ENCODE results near the gene ATAT1. TPM values are rescaled to one million over a fixed set of nuclear protein-coding genes. Genes with fewer than 3 reads are reported as not detected.
A peak's percentile ranks its signal among the peaks of the same experiment; 100 is the strongest.
"Not testable (repeated sequence)": the region's sequence is repeated elsewhere in the genome, so short reads cannot be mapped to it uniquely, and the experiment has no call there.

The ATAT1 gene
- total RNA-seq, 2 donors from 2014 or later, result 5.2 to 7.2 TPM

DNA sequence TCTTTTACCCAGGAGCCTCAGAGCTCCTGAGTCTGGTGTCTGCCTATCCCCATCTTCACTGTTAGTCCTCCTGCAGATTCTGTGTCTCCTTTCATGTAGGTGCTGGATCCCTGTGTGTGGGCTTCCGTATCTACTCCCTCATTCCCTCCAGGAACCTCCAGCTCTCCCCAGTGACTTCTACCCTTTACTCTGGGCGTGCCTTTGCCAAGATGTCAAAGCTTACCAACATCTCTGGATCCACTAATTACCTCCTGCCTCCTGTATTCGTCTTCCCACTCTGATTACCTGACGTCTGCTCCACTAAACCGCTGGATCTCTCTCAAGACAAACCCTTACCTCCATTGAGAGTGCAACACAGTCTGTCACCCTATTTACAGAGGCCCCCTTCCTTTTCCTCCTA lies 18.1 kb downstream of the ATAT1 start:
- no peak for DNase-seq (ENCODE audit: low spot score)
- intact Hi-C loops (cut with DNase I), result no loop called here

DNA sequence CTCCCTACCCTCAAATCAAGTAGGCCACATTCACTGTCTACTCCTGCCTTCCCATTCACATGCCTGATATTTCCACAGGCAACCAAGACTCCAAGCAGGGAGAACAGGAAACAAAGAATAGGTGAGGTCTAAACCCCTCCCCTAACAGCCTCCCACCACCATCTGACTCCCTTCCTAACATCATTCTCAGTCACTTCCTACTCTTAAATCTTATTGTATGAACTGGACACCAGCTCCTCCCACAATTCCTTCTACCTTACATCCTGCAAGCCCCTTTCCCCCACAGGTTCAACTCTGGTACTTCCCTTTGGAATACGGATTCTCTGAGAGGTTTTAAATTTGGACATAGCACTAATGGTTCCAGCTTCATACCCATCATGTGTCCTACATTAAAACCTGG lies 19.3 kb downstream of the ATAT1 start:
- intact Hi-C loops (cut with DNase I), result no loop called here
- no peak for DNase-seq (ENCODE audit: low spot score)

GRCh38 chr6:30646450-30647241 lies 20.0 kb downstream of the ATAT1 start, which contains the start of gene C6orf136:
Gene C6orf136, plus strand, starts transcription at chr6:30647133. Its CDS starts 99 bp downstream, at chr6:30647232.
- intact Hi-C loops (cut with DNase I), result no loop called here
- DNase-seq (ENCODE audit: low spot score), result peak; percentile 98

DNA sequence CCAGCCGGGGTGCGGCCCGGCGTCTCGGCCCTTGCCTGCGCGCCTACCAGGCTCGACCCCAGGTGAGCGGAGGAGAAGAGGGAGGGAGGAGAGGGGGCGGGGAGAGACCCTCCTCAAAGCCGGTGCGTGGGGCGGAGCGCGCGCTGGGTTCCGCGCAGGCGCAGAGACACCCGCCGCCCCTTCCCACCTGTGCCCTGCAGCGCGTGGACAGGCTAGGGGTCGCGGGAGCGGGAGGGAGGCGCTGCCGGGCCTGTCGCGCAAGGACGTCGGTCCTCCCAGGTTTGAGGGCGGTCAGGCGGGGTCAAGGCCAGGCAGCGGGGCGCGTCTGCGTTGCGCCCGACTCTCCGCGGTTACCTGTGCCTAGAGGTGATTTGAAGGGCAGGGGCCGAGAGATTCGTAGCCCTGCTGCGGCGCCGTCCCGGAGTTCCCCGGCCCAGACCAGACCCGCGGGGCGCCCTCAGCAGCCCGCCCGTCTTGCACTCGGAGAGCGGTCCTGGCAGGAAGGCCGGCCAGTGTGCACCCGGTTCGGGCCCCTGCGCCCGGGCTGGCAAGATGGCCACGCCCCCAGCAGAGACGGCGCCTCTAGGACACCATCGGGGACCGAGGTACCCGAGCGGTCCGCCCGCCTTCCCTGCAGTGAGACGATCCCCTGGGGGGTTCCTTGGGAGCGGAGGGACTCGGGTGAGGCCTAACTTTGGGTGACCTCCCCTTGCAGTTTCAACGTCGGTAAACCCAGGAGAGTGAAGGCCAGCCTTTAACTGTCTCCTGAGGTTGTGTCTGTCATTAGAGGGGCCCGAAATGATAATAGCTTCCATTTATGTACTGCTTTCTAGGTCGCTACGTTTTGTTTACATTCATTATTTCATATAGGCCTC lies 20.8 kb downstream of the ATAT1 start:
- intact Hi-C loops (cut with DNase I), result no loop called here
- peak; percentile 92 for DNase-seq (ENCODE audit: low spot score)

DNA sequence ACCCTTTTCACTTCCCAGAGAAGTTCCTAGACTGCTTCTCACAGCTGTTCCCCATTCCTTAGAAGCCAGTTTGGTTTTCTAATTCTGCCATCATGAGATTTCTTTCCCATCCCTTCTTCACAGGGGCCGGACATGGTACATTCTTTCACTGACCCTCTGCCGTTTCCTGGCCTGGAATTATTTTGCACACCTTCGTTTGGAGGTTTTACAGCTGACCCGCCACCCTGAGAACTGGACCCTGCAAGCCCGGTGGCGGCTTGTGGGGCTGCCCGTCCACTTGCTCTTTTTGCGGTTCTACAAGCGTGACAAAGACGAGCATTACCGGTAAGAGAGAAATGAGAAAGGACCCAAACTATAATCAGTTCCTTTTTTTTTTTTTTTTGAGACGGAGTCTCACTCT lies 24.5 kb downstream of the ATAT1 start:
- DNase-seq (ENCODE audit: low spot score), result no peak
- intact Hi-C loops (cut with DNase I), result no loop called here

DNA sequence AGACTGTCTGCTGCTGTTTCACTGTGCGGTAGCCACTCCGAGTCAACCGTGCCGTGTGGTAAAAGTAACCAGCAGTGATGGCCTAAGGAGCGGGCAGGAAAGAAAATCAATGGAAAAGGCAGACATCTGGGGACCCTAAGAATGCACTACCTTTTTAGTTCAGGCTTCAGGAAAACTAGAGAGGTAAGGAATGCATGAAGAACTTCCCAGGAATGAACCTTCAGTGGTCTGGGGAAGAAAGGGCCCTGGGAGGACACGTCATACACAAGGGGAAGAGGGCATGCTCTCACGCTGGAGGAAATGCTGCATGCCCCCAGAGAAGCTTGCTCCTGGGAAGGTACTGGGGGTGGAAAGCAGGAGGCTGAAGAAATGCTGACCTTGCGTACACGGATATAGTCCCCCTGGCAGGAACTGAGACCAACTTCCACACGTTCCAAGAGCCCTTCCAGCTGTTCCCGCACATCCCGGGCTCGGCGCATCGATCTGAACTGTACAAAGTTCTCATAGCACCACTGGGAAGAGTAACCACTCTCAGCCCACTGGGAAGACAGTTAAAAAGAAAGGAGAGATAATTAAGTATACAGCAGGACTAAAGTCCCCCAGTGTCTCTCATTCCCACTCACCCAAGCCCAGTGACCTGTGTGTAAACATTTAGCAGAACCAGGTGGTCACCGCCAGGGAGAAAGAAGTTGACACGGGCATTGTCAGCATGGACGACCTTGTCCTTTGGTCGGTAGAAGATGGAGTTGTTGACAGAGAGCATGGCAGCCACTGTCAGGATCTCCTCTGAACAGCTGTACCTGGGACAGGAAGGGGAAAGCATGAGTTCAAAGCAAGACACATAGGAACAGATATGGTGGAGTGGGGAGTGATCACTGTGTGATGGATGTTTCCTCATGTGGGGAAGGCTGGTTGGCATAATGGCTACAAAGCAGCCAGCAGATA lies 28.4 kb downstream of the ATAT1 start:
- intact Hi-C loops (cut with DNase I), result no loop called here
- no peak for DNase-seq (ENCODE audit: low spot score)

DNA sequence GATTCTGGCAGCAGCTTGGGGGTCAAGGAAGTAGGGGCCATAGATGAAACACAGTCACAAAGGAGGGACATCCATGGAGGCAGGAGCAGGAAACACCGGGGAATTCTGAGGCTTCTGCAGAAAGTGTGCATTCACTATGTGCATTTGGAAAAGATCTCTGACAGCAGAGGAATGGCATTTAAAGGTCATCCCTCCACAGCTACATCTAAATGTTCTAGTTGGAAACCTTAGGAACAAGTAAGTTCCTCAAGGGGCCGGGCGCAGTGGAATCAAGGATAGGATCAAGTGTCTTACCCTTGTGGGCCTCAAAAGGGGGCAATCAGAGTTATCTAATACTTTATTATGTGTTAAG lies 29.0 kb downstream of the ATAT1 start:
- intact Hi-C loops (cut with DNase I), result no loop called here
- DNase-seq (ENCODE audit: low spot score), result no peak

- intact Hi-C loops (cut with DNase I), result no loop called here
- DNase-seq (ENCODE audit: low spot score), result no peak
Observed at GRCh38 chr6:30656513-30656912, 29.8 kb downstream of the ATAT1 start.

DNA sequence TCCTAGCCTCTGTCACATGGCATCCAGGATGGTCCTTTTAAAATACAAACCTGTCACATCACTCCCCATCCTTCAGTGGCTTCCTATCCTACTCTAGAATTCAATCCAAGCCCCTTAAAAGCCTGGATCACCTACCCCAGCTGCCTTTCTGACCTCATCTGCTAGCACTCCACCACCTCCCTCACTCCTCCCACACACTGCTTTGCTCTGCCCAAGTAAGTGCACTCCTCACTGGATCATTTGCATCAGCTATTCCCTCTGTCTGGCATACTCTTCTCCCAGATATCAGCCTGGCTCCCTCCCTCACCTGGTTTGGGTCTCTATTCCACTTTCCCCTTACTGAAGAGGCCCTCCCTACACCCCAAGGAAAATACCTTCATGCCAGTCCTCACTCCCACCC lies 30.8 kb downstream of the ATAT1 start:
- DNase-seq (ENCODE audit: low spot score), result no peak

DNA sequence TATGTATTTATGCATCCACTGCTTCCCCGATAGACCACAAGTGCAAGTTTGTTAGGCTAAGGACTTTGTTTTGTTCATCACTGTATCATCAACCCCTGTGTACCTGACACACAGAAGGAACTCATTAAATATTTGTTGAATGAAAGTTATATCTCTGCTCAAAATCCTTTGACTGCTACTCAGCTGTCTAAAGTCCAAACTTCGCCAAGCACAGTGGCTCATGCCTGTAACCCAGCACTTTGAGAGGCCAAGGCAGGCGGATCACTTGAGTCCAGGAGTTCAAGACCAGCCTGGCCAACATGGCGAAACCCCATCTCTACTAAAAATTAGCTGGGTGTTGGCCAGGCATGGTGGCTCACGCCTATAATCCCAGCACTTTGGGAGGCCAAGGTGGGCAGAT lies 31.2 kb downstream of the ATAT1 start:
- DNase-seq (ENCODE audit: low spot score); intact Hi-C loops (cut with DNase I): not testable (repeated sequence)

More for the DNA sequence above, 30.8 kb downstream of the ATAT1 start:
- intact Hi-C loops (cut with DNase I), result no loop called here

GRCh38 chr6:30664994-30665767 lies 38.5 kb downstream of the ATAT1 start:
- intact Hi-C loops (cut with DNase I), result loop anchor here in 1 of 2 donors (10.0 kb wide), 1 partner anchor 430 kb away; no protein-coding TSS in a partner anchor
- DNase-seq (ENCODE audit: low spot score), result no peak

DNA sequence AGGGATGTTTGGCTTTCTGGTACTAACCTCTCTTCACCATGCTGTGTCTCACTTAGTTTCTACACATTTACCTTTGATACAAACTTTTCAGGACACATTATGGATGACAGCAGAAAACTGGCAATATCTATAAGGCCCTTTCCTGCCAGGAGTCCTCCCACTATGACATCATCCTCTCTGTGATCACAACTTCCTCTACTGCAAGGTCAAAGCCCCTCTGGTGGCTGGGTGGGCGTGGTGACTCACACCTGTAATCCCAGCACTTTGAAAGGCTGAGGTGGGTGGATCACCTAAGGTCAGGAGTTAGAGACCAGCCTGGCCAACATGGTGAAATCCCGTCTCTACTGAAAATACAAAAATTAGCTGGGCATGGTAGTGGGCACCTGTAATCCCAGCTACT lies 39.6 kb downstream of the ATAT1 start:
- DNase-seq (ENCODE audit: low spot score), result not testable (repeated sequence)

DNA sequence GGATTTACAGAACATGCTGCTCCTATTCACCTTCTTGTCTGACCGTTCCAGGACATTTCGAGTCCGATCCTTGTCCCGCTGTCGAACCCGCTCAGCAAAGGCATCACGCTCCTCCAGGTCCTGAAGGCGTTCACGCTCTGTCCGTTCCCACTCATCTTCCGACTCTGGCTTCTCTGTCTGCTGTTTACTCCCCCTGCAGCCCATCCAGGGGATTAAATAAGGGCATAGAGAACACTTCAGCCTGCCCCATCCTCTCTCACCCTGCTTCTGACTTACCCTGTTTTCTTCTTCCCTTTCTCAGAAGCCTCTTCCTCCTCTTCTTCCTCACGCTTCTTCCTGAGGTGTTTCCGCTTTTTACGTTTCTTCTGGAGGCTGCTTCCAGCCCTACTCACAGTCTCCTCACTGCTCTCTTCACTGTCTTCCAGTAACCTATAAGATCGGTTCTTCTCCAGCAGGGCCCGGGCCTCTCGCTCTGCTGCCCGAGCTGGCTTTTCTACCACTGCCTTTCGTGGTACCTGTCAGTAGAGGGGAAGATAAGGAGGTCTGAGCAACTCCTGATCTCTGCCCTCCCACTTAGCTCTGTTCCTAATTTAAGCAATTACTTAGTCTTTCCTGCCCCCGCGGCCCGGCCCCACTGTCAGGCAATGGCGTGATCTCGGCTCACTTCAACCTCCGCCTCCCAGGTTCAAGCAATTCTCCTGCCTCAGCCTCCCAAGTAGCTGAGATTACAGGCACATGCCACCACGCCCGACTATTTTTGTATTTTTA lies 44.3 kb downstream of the ATAT1 start:
- intact Hi-C loops (cut with DNase I), result no loop called here
- DNase-seq (ENCODE audit: low spot score), result no peak

More for the DNA sequence above, 39.6 kb downstream of the ATAT1 start:
- intact Hi-C loops (cut with DNase I), result loop anchor here in 1 of 2 donors (10.0 kb wide), 1 partner anchor 429 kb away; no protein-coding TSS in a partner anchor

GRCh38 chr6:30672445-30673253 lies 46.0 kb downstream of the ATAT1 start, which contains the start of gene DHX16:
Gene DHX16, minus strand, starts transcription at chr6:30673006. Its CDS starts 165 bp downstream, at chr6:30672841.
- DNase-seq (ENCODE audit: low spot score), result peak; percentile 99
- intact Hi-C loops (cut with DNase I), result no loop called here

GRCh38 chr6:30676660-30677285 lies 50.1 kb downstream of the ATAT1 start:
- DNase-seq (ENCODE audit: low spot score), result peak; percentile 61
- intact Hi-C loops (cut with DNase I), result no loop called here

Data from posterior vena cava (tissue), 2 donors.